ENCODE data around the gene CDH4.

The CDH4 gene

DNA sequence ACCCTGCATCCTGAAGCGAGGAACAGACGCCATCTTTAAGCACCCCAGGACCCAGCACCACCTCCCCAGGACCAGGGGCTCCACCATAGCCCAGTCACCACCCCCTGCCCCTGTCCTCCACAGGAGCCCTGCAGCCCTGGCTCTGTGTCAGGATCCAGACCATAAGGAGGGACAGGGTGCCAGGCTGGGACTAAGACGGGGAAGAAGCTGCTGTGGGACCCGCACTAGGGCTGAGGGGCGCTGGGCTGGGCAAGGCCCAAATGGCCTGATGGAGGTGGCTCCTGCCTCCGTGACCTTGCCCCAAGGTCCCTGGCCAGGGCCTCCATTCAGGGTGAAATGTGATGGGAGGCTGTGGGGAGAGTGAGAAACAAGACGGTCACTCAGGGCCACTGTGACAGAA lies 428.0 kb downstream of the CDH4 start:
- DNase-seq (ENCODE audit: low read depth in 1 of 2, low spot score in 1 of 2) = no peak

GRCh38 chr20:61682114-61682995 lies 430.3 kb downstream of the CDH4 start:
- no peak for DNase-seq (ENCODE audit: low read depth in 1 of 2, low spot score in 1 of 2)

DNA sequence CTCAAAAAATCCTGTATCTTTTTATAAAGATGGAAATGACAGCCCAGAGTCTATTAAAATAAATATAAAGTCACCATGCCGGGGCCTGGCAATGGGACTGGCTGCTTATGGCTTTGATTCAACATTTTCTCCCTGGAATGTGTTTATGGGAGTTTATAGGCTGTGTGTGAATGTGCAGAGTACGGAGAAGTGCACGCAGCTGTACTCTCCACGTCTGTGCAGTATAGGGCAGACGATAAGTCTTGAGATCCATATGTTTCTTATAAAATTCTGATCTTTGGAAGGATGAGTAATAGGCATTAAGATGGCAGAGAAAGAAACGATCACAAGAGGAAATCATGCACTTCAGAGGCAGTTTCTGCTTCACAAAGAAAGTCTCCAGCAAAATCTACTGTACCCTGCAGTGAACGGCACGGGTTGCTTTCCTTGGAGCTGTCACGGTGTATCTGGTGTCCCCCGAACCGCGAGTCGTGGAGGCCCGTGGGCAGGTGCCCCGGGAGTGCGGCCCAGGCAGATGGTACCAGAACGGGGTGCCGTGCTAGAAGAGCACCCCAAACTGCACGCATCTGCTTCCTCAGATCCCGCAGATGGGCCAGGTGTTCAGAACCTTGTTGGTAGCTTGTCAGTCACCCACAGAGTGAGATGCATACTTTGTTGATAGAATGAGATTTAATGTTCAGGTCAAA lies 431.1 kb downstream of the CDH4 start:
- no peak for DNase-seq (ENCODE audit: low read depth in 1 of 2, low spot score in 1 of 2)

- DNase-seq (ENCODE audit: low read depth in 1 of 2, low spot score in 1 of 2) = no peak
These were observed 431.7 kb downstream of the CDH4 start for GRCh38 chr20:61683721-61684120.

DNA sequence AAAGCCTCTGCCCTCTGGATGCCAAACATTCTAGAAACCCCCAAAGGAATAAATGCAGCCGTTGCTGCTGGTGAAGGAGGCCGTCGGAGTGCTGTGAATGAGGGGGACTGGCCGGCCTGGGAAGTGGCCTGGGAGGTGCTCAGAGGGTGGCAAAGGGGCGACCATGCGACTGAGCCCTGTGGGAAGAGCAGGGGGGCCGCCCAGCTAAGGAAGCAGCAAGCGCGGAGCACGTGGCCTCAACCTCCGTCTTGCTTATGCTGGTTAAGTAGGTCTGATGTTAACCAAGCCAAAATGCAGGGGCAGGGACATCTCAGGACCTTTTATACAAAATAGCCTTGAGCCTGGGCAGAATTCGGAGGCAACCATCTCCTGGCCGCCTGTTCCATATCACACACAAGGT lies 432.1 kb downstream of the CDH4 start:
- no peak for DNase-seq (ENCODE audit: low read depth in 1 of 2, low spot score in 1 of 2)

- no peak for DNase-seq (ENCODE audit: low read depth in 1 of 2, low spot score in 1 of 2)
These were observed 432.6 kb downstream of the CDH4 start for GRCh38 chr20:61684583-61685235.

DNA sequence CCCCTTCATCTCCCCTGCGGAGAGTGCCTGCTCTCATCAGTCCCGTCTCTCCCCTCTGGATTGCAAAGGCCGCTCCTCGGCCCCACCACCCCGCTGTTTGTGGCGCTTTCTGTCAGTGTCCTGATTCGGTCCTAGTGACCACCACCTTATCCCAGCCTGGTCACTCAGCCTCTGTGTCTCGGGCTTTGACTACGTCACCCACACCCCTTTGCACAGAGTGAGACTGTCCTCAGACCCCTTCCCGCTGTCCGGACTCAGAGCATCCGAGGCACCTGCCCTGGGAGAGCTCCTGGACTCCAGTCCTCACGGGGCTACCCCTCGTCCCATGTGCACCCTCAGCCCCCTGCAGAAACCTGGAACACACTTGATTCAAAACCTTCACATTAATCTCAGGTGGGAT lies 433.4 kb downstream of the CDH4 start:
- DNase-seq (ENCODE audit: low read depth in 1 of 2, low spot score in 1 of 2) = no peak

DNA sequence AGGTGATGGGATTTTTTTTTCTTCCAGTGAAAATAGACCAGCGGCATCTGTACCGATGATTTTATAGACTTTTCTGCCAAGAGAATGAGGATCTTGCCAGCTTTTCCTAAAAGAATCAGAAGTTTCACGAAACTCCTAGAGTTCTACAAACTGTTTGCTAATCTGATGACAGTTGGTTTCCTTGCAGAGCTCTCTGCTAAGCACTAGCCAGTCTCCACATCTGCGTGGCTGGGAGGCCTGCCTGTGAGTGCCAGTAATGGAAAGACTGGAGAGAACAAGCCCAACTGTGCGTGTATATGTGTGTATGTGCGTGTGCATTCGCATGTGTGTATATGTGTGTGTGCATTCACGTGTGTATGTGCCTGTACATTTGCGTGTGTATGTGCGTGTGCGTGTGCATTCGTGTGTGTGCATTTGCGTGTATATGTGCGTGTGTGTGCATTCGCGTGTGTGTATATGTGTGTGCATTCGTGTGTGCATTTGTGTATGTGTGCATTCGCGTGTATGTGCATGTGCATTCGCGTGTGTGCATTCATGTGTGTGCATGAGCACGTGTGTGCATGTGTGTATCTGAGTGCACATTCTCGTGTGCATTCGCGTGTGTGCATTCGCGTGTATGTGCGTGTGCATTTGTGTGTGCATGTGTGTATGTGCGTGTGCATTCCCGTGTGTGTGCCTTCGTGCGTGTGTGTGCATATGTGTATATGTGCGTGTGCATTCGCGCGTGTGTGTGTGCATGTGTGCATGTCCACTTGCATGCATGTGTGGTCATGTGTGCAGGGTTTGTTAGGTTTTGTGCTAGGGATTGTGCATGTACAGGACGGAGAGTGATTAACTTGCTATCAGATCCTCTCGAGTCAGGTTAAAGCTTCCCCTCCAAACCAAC lies 434.2 kb downstream of the CDH4 start:
- no peak for DNase-seq (ENCODE audit: low read depth in 1 of 2, low spot score in 1 of 2)

- no peak for DNase-seq (ENCODE audit: low read depth in 1 of 2, low spot score in 1 of 2)
These were observed 436.4 kb downstream of the CDH4 start for GRCh38 chr20:61688411-61688810.

GRCh38 chr20:61690150-61690549 lies 438.1 kb downstream of the CDH4 start:
- DNase-seq (ENCODE audit: low read depth in 1 of 2, low spot score in 1 of 2) = no peak

- DNase-seq (ENCODE audit: low read depth in 1 of 2, low spot score in 1 of 2) = no peak
These were observed 439.2 kb downstream of the CDH4 start for GRCh38 chr20:61690993-61691838.

DNA sequence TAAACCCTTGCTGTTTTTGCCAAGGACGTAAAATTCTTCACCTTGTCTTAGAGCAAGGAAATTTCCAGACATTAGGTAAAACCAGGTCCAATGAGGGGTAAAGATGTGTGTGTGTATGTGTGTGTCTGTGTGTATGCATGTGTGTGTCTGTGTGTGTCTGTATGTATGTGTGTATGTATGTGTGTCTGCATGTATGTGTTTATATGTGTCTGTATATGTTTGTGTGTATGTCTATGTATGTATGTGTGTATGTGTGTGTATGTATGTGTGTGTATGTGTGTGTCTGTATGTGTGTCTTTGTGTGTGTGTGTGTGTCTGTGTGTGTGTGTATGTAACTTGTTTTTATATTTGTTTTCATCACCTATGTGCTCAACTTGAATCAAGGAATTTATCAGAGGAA lies 439.9 kb downstream of the CDH4 start:
- no peak for DNase-seq (ENCODE audit: low read depth in 1 of 2, low spot score in 1 of 2)

- DNase-seq (ENCODE audit: low read depth in 1 of 2, low spot score in 1 of 2) = no peak
These were observed 440.4 kb downstream of the CDH4 start for GRCh38 chr20:61692479-61692878.

DNA sequence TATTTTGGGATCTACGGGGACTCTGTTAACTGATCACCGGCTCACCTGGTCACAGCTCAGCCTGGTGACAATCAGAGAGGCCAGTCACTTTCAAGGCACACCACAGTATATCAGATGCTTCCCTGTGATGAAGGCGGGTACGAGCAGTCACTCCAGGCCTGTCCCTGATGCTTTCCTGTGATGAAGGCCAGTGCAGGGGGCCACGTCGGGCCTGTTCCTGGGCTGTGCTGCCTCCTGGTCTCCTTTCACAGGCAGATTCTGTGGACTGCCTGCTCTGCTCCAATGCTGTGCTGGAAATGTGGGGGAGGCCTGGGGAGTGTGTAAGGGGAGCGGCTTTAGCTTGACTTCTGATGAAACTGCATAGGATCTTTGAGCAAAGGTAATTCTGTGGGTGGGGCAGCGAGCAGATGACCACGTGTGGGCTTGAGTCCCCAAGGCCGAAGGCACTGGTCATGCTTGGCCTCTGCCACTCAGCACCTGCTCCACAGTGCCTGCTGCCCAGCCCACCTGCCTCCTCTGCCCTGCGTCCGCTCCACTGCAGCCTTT lies 441.1 kb downstream of the CDH4 start:
- no peak for DNase-seq (ENCODE audit: low read depth in 1 of 2, low spot score in 1 of 2)

- no peak for DNase-seq (ENCODE audit: low read depth in 1 of 2, low spot score in 1 of 2)
These were observed 442.6 kb downstream of the CDH4 start for GRCh38 chr20:61694682-61695081.

- DNase-seq (ENCODE audit: low read depth in 1 of 2, low spot score in 1 of 2) = no peak
These were observed 443.7 kb downstream of the CDH4 start for GRCh38 chr20:61695741-61696140.

- DNase-seq (ENCODE audit: low read depth in 1 of 2, low spot score in 1 of 2) = no peak
These were observed 444.2 kb downstream of the CDH4 start for GRCh38 chr20:61696181-61696735.

DNA sequence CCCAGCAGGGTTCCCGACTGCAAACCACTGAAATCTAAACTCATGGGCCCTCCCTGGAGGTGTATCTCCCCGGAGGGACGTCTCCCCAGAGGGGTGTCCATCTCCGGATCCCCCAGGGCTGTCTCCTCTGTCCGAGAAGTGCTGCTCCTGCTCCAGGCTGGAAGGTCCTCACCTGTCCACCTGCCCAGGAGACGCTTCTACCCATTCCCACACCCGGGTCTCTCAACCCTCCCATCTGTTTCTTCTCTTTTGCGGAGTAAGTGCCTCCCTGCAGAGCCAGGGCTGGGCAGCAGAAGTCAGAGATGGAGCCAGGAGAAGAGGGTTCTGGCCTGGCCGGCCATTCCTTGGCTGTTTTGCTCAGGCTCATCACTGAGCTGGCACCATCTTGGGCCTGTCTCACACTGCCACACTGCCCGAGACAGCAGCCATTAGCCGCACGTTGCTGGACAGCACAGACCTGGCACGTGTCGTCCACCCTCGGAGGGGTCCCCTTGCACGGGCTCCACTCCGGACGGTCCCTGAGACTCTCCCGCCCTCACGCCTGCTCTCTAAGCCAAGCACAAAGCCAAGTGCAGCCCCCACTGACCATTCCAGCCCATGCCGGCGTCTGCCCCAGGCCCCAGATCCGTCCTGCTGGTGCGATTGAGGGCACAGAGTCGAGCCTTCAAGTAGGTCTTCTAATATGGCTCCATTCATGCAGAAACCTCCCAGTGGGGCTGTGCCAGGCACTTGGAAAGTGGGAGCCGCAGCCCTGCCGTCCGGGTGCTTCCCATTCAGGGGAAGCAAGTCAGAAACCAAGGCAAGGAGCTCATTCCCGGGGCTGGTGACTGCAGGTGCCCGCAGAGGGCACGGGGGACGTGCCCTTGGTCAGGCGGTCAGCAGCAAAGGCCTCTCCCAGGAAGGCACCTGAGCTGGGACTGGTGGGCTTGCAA lies 445.9 kb downstream of the CDH4 start:
- no peak for DNase-seq (ENCODE audit: low read depth in 1 of 2, low spot score in 1 of 2)

Measured in stimulated activated CD4-positive, alpha-beta T cell treated with anti-CD3 and anti-CD28 coated beads, Interleukin-15, amount 100 ng/mL, for 1 hour (primary cell).